ENCODE results near the gene C2orf74.

- TF ChIP-seq NR2C2 (CRISPR knock-in tag; IDR thresholded peaks at IDR 0.05): no peak
- no peak for TF ChIP-seq NFE2L1 (CRISPR knock-in tag; IDR thresholded peaks at IDR 0.05)
Observed at GRCh38 chr2:61183795-61184194, 21.8 kb downstream of the C2orf74 start.

Measured in WTC11 (cell line).